H1 (cell line): ENCODE data around the gene CTIF. TPM values are rescaled to one million over a fixed set of nuclear protein-coding genes. Genes with fewer than 3 reads are reported as not detected.

Experiments
- CTCF ChIA-PET: fragments of 300-600 bp; sonication (Branson Sonifier 250); formaldehyde crosslinking; loops from one replicate; lab custom pipeline; 2021; ENCODE audit not compliant: partially characterized antibody; lab: Charles Lee
- POLR2A ChIA-PET: fragments of 300-600 bp; sonication (Branson Sonifier 250); formaldehyde crosslinking; loops from one replicate; lab custom pipeline; 2021; ENCODE audit warnings: inconsistent platforms; ENCODE audit not compliant: partially characterized antibody; lab: Charles Lee
- DNase-seq, 2 experiments: peaks; one replicate each; pipeline versions ENCODE4 v3.0.0 to v3.0.0-alpha.2; 2010 to 2022; ENCODE audit warnings: low spot score in 2 of 2, low read depth in 1 of 2, mixed read lengths in 1 of 2
- FAIRE-seq: peaks from 2 replicates; lab custom pipeline; 2011; peaks lifted over from hg19 to GRCh38; lab: Jason Lieb, UNC
- H2AFZ ChIP-seq: 2 replicates; pipeline ENCODE4 v1.8.1; 2012; ENCODE audit warnings: low read length, inconsistent platforms
- H2AK5ac ChIP-seq: 2 replicates; pipeline ENCODE4 v1.6.1; 2013; ENCODE audit warnings: low read depth, low read length
- H2BK120ac ChIP-seq: replicated peaks from 2 replicates; pipeline ENCODE3; 2013; ENCODE audit warnings: low read depth, low read length, inconsistent platforms
- H2BK12ac ChIP-seq: 2 replicates; pipeline ENCODE4 v1.6.1; 2013; ENCODE audit warnings: low read depth, low read length
- H2BK15ac ChIP-seq: 2 replicates; pipeline ENCODE4 v1.6.1; 2013; ENCODE audit warnings: low read length
- H2BK20ac ChIP-seq: 2 replicates; pipeline ENCODE4 v1.6.1; 2013; ENCODE audit warnings: low read length
- H2BK5ac ChIP-seq: 2 replicates; pipeline ENCODE4 v1.6.1; 2013; ENCODE audit warnings: low read depth, low read length
- H3K14ac ChIP-seq: 2 replicates; pipeline ENCODE4 v1.6.1; 2013; ENCODE audit warnings: inconsistent platforms; ENCODE audit not compliant: insufficient read length
- H3K18ac ChIP-seq: 2 replicates; pipeline ENCODE4 v1.6.1; 2013; ENCODE audit warnings: low read length; ENCODE audit errors: extremely low read depth
- H3K23ac ChIP-seq: 2 replicates; pipeline ENCODE4 v1.6.1; 2013; ENCODE audit warnings: inconsistent platforms; ENCODE audit not compliant: insufficient read length
- H3K23me2 ChIP-seq: 2 replicates; pipeline ENCODE4 v1.6.1; 2013; ENCODE audit warnings: low read depth, low read length
- H3K27ac ChIP-seq: 2 replicates; pipeline ENCODE4 v1.6.1; 2011; ENCODE audit warnings: low read depth, low read length, inconsistent platforms
- H3K27me3 ChIP-seq, 4 experiments: replicated peaks in 1 of 4; 1 replicate in 1 of 4; 2 replicates in 3 of 4; pipeline versions ENCODE4 v1.6.1 to v1.8.1; 2011 to 2013; ENCODE audit warnings: low read length in 3 of 4, mild to moderate bottlenecking in 3 of 4, inconsistent platforms in 2 of 4, mixed read lengths in 2 of 4, moderate library complexity in 1 of 4; ENCODE audit not compliant: control insufficient read depth in 3 of 4, insufficient read depth in 3 of 4; ENCODE audit errors: extremely low read depth in 1 of 4
- H3K36me3 ChIP-seq, 4 experiments: 2 replicates each; pipeline versions ENCODE4 v1.6.1 to v1.8.1; 2011 to 2013; ENCODE audit warnings: mild to moderate bottlenecking in 4 of 4, low read length in 3 of 4, moderate library complexity in 2 of 4, control low read depth in 1 of 4, inconsistent platforms in 1 of 4; ENCODE audit not compliant: insufficient read depth in 4 of 4, control insufficient read depth in 2 of 4
- H3K4ac ChIP-seq: replicated peaks from 2 replicates; pipeline ENCODE3; 2013; ENCODE audit warnings: low read length, low read depth, mixed read lengths, inconsistent platforms; ENCODE audit not compliant: insufficient read length
- H3K4me1 ChIP-seq, 4 experiments: replicated peaks in 1 of 4; 1 replicate in 1 of 4; 2 replicates in 3 of 4; pipeline versions ENCODE4 v1.6.1 to v1.8.1; 2011 to 2013; ENCODE audit warnings: low read length in 3 of 4, inconsistent platforms in 2 of 4, mixed read lengths in 1 of 4; ENCODE audit not compliant: insufficient read depth in 4 of 4, control insufficient read depth in 3 of 4
- H3K4me2 ChIP-seq, 2 experiments: 2 replicates each; pipeline versions ENCODE4 v1.6.1 to v1.8.1; 2011 to 2013; ENCODE audit warnings: low read depth in 2 of 2, low read length in 2 of 2, control low read depth in 1 of 2, inconsistent platforms in 1 of 2, mild to moderate bottlenecking in 1 of 2; ENCODE audit not compliant: insufficient read depth in 1 of 2
- H3K4me3 ChIP-seq, 4 experiments: fragments of 200-600, 300-600 bp in 1 of 4; sonication (generic), shearing (Covaris generic), sonication (Bioruptor Twin) in 1 of 4; 2 replicates each; pipeline versions ENCODE4 v1.5.1 to v1.8.1; 2011 to 2016; ENCODE audit warnings: low read length in 4 of 4, low read depth in 3 of 4, control low read depth in 2 of 4, inconsistent platforms in 2 of 4, mild to moderate bottlenecking in 2 of 4, mixed read lengths in 1 of 4, moderate library complexity in 1 of 4; ENCODE audit not compliant: insufficient read depth in 2 of 4; ENCODE audit errors: extremely low read depth in 1 of 4
- H3K56ac ChIP-seq: replicated peaks from 2 replicates; pipeline ENCODE3; 2013; ENCODE audit warnings: low read depth, mild to moderate bottlenecking, mixed read lengths, low read length, inconsistent platforms; ENCODE audit not compliant: insufficient read length
- H3K79me1 ChIP-seq: 2 replicates; pipeline ENCODE4 v1.6.1; 2013; ENCODE audit warnings: low read depth, low read length, control low read depth
- H3K79me2 ChIP-seq, 2 experiments: 2 replicates each; pipeline versions ENCODE4 v1.6.1 to v1.8.1; 2012 to 2013; ENCODE audit warnings: low read length in 2 of 2, mild to moderate bottlenecking in 2 of 2, inconsistent platforms in 1 of 2; ENCODE audit not compliant: insufficient read depth in 2 of 2, control insufficient read depth in 1 of 2
- H3K9ac ChIP-seq, 4 experiments: replicated peaks in 1 of 4; 1 replicate in 1 of 4; 2 replicates in 3 of 4; pipeline versions ENCODE4 v1.6.1 to v1.8.1; 2011 to 2013; ENCODE audit warnings: low read depth in 3 of 4, low read length in 3 of 4, control low read depth in 2 of 4, mild to moderate bottlenecking in 2 of 4, moderate library complexity in 2 of 4, inconsistent platforms in 1 of 4; ENCODE audit errors: extremely low read depth in 1 of 4
- H3K9me3 ChIP-seq, 2 experiments: 2 replicates each; pipeline versions ENCODE4 v1.6.1 to v1.8.1; 2012 to 2013; ENCODE audit warnings: mild to moderate bottlenecking in 2 of 2, moderate library complexity in 2 of 2, control low read depth in 1 of 2, inconsistent platforms in 1 of 2, low read depth in 1 of 2, low read length in 1 of 2, mixed read lengths in 1 of 2; ENCODE audit not compliant: insufficient read depth in 2 of 2
- H4K20me1 ChIP-seq, 2 experiments: replicated peaks in 1 of 2; 2 replicates each; pipeline versions ENCODE3 to v1.8.1; 2011 to 2013; ENCODE audit warnings: inconsistent platforms in 2 of 2, low read length in 2 of 2, mild to moderate bottlenecking in 1 of 2; ENCODE audit not compliant: insufficient read depth in 2 of 2, control insufficient read depth in 1 of 2
- H4K5ac ChIP-seq: 2 replicates; pipeline ENCODE4 v1.6.1; 2013; ENCODE audit warnings: low read length, low read depth, mixed read lengths, inconsistent platforms; ENCODE audit not compliant: insufficient read length
- H4K8ac ChIP-seq: 2 replicates; pipeline ENCODE4 v1.8.0; 2013; ENCODE audit warnings: mild to moderate bottlenecking, moderate library complexity, low read length, inconsistent platforms; ENCODE audit not compliant: insufficient read depth; ENCODE audit errors: extremely low read depth
- H4K91ac ChIP-seq: replicated peaks from 2 replicates; pipeline ENCODE3; 2013; ENCODE audit warnings: low read length, mixed read lengths, inconsistent platforms; ENCODE audit not compliant: insufficient read length
- RXRA ChIP-seq: IDR thresholded peaks from 2 replicates; pipeline ENCODE4 v1.6.1; 2011; ENCODE audit warnings: low read depth, mild to moderate bottlenecking, low read length, moderate library complexity; ENCODE audit not compliant: insufficient read depth
- SP4 ChIP-seq: IDR thresholded peaks from 2 replicates; pipeline ENCODE4 v1.6.1; 2012; ENCODE audit warnings: low read length, inconsistent platforms
- WGBS, 2 experiments: shearing (Covaris generic) in 1 of 2; methylation state at CpG; one replicate each; pipeline versions ENCODE4 v1.1.6 to v1.1.7; 2013 to 2015; ENCODE audit warnings: low lambda C conversion rate in 2 of 2, mixed read lengths in 2 of 2, inconsistent platforms in 1 of 2, low coverage in 1 of 2, missing lambda C conversion rate in 1 of 2; ENCODE audit not compliant: insufficient replicate concordance in 2 of 2, insufficient coverage in 1 of 2, insufficient read length in 1 of 2; ENCODE audit errors: extremely low coverage in 1 of 2, missing lambda C conversion rate in 1 of 2; 5-methylcytosine and 5-hydroxymethylcytosine counted together
- polyA plus RNA-seq, 7 experiments: library from polyadenylated mRNA; depleted of rRNA in 3 of 7; stranded (reverse) in 5 of 7; unstranded in 2 of 7; fragments of >200 nt in 5 of 7; fragments of 200-250 nt in 2 of 7; gene quantifications; 1 replicate in 5 of 7; 2 replicates in 1 of 7; 4 replicates in 1 of 7; pipeline versions ENCODE4 v1.2.1 to v1.2.3, GENCODE V29; 2011 to 2013; ENCODE audit warnings: missing spikeins in 2 of 7, mixed read lengths in 2 of 7
- total RNA-seq: library from RNA; stranded (reverse); fragmentation: NEBNext Ultra II Directional; extraction: Animal tissue kit (Norgen Biotek cat#: 25700); gene quantifications from 2 replicates; pipeline ENCODE4 v1.2.1, GENCODE V29; 2021

CTIF gene
- total and polyA plus RNA-seq, 2 of the 8 experiments (the other 6 are each of a cell fraction or from before 2014, with no cell fraction given) = 9.0 to 17.8 TPM

DNA sequence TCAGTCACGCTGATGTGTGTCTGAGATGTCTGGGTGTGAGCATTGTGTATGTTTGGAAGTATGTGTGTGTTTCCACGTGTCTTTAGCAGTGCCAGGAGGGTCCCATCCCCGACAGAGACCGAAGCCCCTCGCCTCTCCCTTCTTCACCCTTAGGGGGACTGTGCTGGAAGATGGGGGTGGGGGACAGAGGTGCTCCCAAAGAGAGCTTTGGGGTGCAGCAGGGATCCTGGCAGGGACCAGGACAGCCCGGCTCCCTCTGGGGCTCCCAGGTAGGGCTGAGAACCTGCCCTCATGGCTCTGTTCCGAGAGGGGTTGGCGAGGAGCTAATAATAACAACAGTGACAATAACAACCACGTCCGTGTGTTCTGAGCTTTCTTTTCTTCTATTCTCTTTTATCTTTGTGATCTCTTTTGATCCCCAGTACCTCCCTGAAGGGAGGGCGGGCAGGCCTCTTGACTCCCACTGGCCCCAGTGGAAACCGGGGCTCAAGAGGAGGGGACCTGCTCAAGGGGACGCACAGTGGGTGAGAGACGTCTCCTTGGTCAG, 354.3 kb downstream of the CTIF start:
- Histone ChIP-seq H4K8ac (no peak overlapping the region), H3K79me1 (no peaks in the 10 kb centered on the region), H3K14ac (no peak overlapping the region), H3K18ac (no peak overlapping the region), H2AK5ac (no peak overlapping the region), H2BK120ac (no peak overlapping the region), H2BK12ac (no peak overlapping the region), H4K91ac (peak overlapping the region; percentile 58), H2BK15ac (peak overlapping the region; percentile 72; the same call in 1 of the 2 replicates), H3K79me2 (no peaks in the 10 kb centered on the region), H3K4ac (no peak overlapping the region), H3K4me2 (no peak overlapping the region), H4K20me1 (no peaks in the 10 kb centered on the region), H3K27ac (no peak overlapping the region), H3K23ac (no peak overlapping the region), H3K27me3 (no peaks in the 10 kb centered on the region), H3K4me3 (no peak overlapping the region), H3K9ac (no peak overlapping the region), H3K4me1 (peaks cover 0 to 29% (median 15%) of the 10 kb centered on the region in 4 experiments; a peak in 6 of 7 replicates), H3K9me3 (no peaks in the 10 kb centered on the region), H2BK5ac (no peak overlapping the region), H2AFZ (no peak overlapping the region), H3K56ac (no peak overlapping the region), H3K23me2 (0 out of 2 replicates have a peak, but pooled peaks cover 2% of the 10 kb centered on the region), H3K36me3 (no peaks in the 10 kb centered on the region), H2BK20ac (0 out of 2 replicates have a peak overlapping the region, but pooled peaks have one; percentile 61), H4K5ac (no peak overlapping the region)
- ChIA-PET CTCF (interaction anchor here (0.6 to 1.9 kb wide), 9 partner anchors 17 to 332 kb away, joined by 3 to 6 read pairs (median 3); no protein-coding TSS in a partner anchor), POLR2A (no interaction called here)
- no peak for DNase-seq
- FAIRE-seq = no peak
- TF ChIP-seq RXRA (no peak), SP4 (no peak)
- 84% methylated on average over 11 of the region's 14 CpGs; no CpG with 5 or more reads in 1 of the 2 experiments for WGBS, 2 experiments
